HepG2 (cell line): ENCODE measurements around the gene UMOD.

ENCODE experiments used
- ATF1 ChIP-seq: IDR thresholded peaks from 2 replicates; pipeline ENCODE4 v1.6.1; 2016; ENCODE audit warnings: mild to moderate bottlenecking, control low read depth
- EZH2 ChIP-seq: conservative IDR thresholded peaks from 2 replicates; pipeline ENCODE4 v1.6.1; 2012; ENCODE audit warnings: mild to moderate bottlenecking, low read depth, low read length, moderate library complexity
- MAFF ChIP-seq: IDR thresholded peaks from 2 replicates; pipeline ENCODE4 v1.6.1; 2011; ENCODE audit warnings: low read depth, low read length, improper control_type of control experiment
- MYC ChIP-seq: sonication (generic); formaldehyde crosslinking; IDR thresholded peaks from 2 replicates; pipeline ENCODE4 v1.9.0; 2021; ENCODE audit warnings: missing genetic modification reagents, borderline replicate concordance
- PTBP1 ChIP-seq: fragments of 200-400 bp; formaldehyde crosslinking; IDR thresholded peaks from 2 replicates; pipeline ENCODE4 v1.6.1; 2018; ENCODE audit warnings: low read length, low read depth; ENCODE audit not compliant: poor library complexity, severe bottlenecking
- RAD21 ChIP-seq: fragments of 450-650 bp; formaldehyde crosslinking; IDR thresholded peaks from 2 replicates; pipeline ENCODE4 v1.5.0; 2020; ENCODE audit warnings: mild to moderate bottlenecking
- SOX6 ChIP-seq, 2 experiments: fragments of 450-650 bp in 1 of 2; sonication (generic) in 1 of 2; formaldehyde crosslinking in 1 of 2; IDR thresholded peaks; 2 replicates each; pipeline versions ENCODE4 v1.4.0 to v1.6.1; 2017 to 2020; ENCODE audit warnings: antibody characterized with exemption in 1 of 2, mild to moderate bottlenecking in 1 of 2, missing genetic modification reagents in 1 of 2
- TCF7L2 ChIP-seq: IDR thresholded peaks from 2 replicates; pipeline ENCODE4 v1.6.1; 2011; ENCODE audit warnings: mild to moderate bottlenecking, low read depth, low read length, moderate library complexity
- YY1 ChIP-seq: IDR thresholded peaks from 2 replicates; pipeline ENCODE4 v1.6.1; 2011; ENCODE audit warnings: low read length, low read depth, moderate library complexity, mild to moderate bottlenecking; ENCODE audit not compliant: insufficient read depth, insufficient replicate concordance
- TF ChIP-seq, protein P1 (sequence below): IDR thresholded peaks from 2 replicates; pipeline ENCODE4 v1.6.1; 2016
- TF ChIP-seq, protein P2 (sequence below): sonication (generic); formaldehyde crosslinking; IDR thresholded peaks from 2 replicates; pipeline ENCODE4 v1.5.0; 2020; ENCODE audit warnings: mild to moderate bottlenecking, missing genetic modification reagents, moderate library complexity
- TF ChIP-seq, protein P3 (sequence below): sonication (generic); formaldehyde crosslinking; conservative IDR thresholded peaks from 2 replicates; pipeline ENCODE4 v1.5.0; 2020; ENCODE audit warnings: missing genetic modification reagents

DNA sequence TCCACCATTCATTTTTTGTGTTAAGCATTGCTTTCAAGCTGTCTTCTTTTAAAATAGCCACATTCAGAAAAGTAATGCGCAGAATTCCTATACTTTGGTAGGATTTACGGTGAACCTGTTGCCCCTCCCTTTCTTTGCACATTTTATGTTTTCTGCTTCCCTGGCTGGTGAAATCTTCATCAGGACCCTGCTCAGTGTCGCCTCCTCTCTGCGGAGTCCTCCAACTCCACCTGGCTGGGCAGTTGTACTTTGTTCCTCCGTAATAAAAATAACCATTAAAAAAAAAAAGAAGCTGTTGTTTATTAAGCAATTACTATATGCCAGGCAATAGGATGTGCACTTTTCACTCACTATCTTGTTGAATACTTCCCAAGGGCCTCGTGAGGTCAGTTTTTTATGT is 2.9 kb downstream of the UMOD start:
- TF ChIP-seq TCF7L2 (no peak), YY1 (no peak), SOX6 (IDR thresholded peaks at IDR 0.05) (no peak), SOX6 (CRISPR knock-in tag; IDR thresholded peaks at IDR 0.05) (no peak), ATF1 (CRISPR knock-in tag) (no peak), MYC (CRISPR knock-in tag) (no peak), EZH2 (no peak), PTBP1 (no peak), RAD21 (CRISPR knock-in tag) (no peak), MAFF (no peak)
- TF ChIP-seq, protein P1, sequence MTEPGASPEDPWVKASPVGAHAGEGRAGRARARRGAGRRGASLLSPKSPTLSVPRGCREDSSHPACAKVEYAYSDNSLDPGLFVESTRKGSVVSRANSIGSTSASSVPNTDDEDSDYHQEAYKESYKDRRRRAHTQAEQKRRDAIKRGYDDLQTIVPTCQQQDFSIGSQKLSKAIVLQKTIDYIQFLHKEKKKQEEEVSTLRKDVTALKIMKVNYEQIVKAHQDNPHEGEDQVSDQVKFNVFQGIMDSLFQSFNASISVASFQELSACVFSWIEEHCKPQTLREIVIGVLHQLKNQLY (CRISPR knock-in tag): no peak
- TF ChIP-seq, protein P2, sequence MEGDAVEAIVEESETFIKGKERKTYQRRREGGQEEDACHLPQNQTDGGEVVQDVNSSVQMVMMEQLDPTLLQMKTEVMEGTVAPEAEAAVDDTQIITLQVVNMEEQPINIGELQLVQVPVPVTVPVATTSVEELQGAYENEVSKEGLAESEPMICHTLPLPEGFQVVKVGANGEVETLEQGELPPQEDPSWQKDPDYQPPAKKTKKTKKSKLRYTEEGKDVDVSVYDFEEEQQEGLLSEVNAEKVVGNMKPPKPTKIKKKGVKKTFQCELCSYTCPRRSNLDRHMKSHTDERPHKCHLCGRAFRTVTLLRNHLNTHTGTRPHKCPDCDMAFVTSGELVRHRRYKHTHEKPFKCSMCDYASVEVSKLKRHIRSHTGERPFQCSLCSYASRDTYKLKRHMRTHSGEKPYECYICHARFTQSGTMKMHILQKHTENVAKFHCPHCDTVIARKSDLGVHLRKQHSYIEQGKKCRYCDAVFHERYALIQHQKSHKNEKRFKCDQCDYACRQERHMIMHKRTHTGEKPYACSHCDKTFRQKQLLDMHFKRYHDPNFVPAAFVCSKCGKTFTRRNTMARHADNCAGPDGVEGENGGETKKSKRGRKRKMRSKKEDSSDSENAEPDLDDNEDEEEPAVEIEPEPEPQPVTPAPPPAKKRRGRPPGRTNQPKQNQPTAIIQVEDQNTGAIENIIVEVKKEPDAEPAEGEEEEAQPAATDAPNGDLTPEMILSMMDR (CRISPR knock-in tag): no peak
- TF ChIP-seq, protein P3, sequence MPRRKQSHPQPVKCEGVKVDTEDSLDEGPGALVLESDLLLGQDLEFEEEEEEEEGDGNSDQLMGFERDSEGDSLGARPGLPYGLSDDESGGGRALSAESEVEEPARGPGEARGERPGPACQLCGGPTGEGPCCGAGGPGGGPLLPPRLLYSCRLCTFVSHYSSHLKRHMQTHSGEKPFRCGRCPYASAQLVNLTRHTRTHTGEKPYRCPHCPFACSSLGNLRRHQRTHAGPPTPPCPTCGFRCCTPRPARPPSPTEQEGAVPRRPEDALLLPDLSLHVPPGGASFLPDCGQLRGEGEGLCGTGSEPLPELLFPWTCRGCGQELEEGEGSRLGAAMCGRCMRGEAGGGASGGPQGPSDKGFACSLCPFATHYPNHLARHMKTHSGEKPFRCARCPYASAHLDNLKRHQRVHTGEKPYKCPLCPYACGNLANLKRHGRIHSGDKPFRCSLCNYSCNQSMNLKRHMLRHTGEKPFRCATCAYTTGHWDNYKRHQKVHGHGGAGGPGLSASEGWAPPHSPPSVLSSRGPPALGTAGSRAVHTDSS (CRISPR knock-in tag): no peak
